ENCODE data around the gene LRRIQ1.

The LRRIQ1 gene

DNA sequence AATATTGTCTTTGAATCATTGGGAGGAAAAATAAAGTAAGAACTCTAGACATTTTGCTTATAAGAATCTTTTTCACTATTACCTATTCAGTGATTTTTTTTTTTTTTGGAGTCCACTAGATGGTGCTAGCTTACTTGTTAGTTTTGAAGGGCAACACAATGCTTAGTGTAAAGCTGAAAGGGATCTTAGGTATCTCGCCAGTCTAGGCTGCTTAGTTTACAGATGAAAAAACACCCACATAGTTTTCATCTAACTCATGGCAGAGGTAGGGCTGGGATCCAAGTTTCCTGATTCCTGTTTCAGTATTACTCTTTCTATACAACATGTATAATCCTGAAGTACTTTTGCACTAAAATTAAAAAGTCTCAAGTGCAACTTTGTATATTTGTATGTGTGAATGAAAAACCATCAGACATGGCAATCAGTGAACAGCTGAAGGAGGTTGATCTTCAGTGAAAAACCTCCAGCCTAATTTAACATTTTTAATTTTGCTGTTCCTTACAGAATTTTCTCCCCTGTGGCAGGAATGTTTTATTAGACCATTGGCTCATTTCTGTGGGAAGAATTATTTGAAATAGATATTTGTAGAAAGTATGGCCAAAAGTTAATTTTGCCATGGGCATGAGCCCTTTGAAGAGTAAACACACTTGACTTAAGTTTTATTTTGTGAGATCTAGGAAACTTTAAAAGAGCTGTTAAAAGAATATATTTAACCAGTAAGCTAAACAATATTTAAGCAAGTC, 40.7 kb downstream of the LRRIQ1 start:
- no peaks in the 10 kb centered on the region for H3K36me3 Mint-ChIP-seq (ENCODE audit: low read depth)

DNA sequence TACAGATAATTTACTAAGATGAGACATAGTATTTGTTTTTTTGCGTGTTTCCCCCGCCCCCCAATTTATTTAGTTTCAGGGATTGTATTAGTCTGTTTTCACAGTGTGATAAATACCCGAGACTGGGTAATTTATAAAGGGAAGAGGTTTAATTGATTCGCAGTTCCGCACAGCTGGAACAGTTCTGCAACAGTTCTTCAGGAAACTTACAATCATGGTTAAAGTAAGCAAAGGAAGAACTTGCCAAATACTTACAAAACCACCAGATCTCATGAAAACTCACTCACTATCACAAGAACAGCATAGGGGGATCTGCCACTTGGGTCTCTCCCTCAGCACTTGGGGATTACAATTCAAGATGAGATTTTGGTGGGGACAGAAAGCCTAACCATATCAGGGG, 48.9 kb downstream of the LRRIQ1 start:
- H3K4me3 Mint-ChIP-seq, result no peak overlapping the region
- no peaks in the 10 kb centered on the region for H3K36me3 Mint-ChIP-seq (ENCODE audit: low read depth)
- H3K27me3 Mint-ChIP-seq, result no peaks in the 10 kb centered on the region
- no peak overlapping the region for H3K27ac Mint-ChIP-seq
- H3K4me1 Mint-ChIP-seq (ENCODE audit: low read depth), result no peaks in the 10 kb centered on the region
- H3K9me3 Mint-ChIP-seq, result no peaks in the 10 kb centered on the region
- intact Hi-C loops (cut with micrococcal nuclease), result no loop called here

More for the DNA sequence above, 40.7 kb downstream of the LRRIQ1 start:
- intact Hi-C loops (cut with micrococcal nuclease), result no loop called here
- H3K4me1 Mint-ChIP-seq (ENCODE audit: low read depth), result no peaks in the 10 kb centered on the region
- H3K27me3 Mint-ChIP-seq, result no peaks in the 10 kb centered on the region
- no peak overlapping the region for H3K4me3 Mint-ChIP-seq
- H3K9me3 Mint-ChIP-seq, result no peaks in the 10 kb centered on the region
- no peak overlapping the region for H3K27ac Mint-ChIP-seq

DNA sequence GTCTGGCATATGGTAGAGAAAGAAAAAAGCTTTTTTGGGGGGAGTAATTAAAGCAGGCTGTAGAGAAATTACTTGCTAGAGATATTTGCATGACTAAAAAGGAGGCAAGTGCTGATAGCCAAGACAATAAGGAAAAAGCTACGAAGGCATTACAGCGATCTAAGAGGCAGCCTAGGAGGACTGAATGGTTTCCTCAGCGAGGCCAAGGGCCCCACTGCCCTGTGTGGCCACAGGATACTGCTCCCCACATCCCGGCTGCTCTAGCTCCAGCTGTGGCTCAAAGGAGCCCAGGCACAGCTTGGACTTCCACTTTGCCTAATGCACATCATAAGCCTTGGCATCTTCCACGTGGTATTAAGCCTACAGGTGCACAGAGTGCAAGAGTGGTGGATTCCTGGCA, 53.6 kb downstream of the LRRIQ1 start:
- H3K27ac Mint-ChIP-seq, result no peak overlapping the region
- H3K9me3 Mint-ChIP-seq, result no peaks in the 10 kb centered on the region
- no peaks in the 10 kb centered on the region for H3K27me3 Mint-ChIP-seq
- no peaks in the 10 kb centered on the region for H3K4me1 Mint-ChIP-seq (ENCODE audit: low read depth)
- intact Hi-C loops (cut with micrococcal nuclease), result no loop called here
- no peaks in the 10 kb centered on the region for H3K36me3 Mint-ChIP-seq (ENCODE audit: low read depth)
- H3K4me3 Mint-ChIP-seq, result no peak overlapping the region

- Mint-ChIP-seq H3K9me3 (no peaks in the 10 kb centered on the region), H3K36me3 (ENCODE audit: low read depth) (no peaks in the 10 kb centered on the region), H3K27me3 (no peaks in the 10 kb centered on the region), H3K4me1 (ENCODE audit: low read depth) (no peaks in the 10 kb centered on the region), H3K27ac (no peak overlapping the region), H3K4me3 (no peak overlapping the region)
- intact Hi-C loops (cut with micrococcal nuclease), result no loop called here
Observed at GRCh38 chr12:85092814-85093370, 56.7 kb downstream of the LRRIQ1 start.

- no peak overlapping the region for H3K27ac Mint-ChIP-seq
- no peaks in the 10 kb centered on the region for H3K36me3 Mint-ChIP-seq (ENCODE audit: low read depth)
- intact Hi-C loops (cut with micrococcal nuclease), result no loop called here
- no peak overlapping the region for H3K4me3 Mint-ChIP-seq
- no peaks in the 10 kb centered on the region for H3K27me3 Mint-ChIP-seq
- no peaks in the 10 kb centered on the region for H3K9me3 Mint-ChIP-seq
- H3K4me1 Mint-ChIP-seq (ENCODE audit: low read depth), result no peaks in the 10 kb centered on the region
Observed at GRCh38 chr12:85095501-85095900, 59.4 kb downstream of the LRRIQ1 start.

DNA sequence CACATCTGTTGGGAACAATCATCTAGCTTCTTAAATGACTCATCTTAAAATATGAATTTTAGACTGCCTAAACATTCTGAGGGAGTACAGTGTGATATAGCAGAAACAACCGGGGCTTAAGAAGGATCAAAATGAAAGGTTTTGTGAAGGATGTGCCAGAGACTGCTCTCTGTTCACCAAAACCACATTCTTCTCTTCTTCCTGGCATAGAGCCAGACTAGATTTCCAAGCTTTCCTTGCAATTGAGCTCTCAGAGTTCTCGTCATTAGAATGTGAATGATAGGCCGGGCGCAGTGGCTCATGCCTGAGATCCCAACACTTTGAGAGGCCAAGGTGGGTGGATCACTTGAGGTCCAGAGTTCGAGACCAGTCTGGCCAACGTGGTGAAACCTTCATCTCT, 94.5 kb downstream of the LRRIQ1 start:
- H3K36me3 Mint-ChIP-seq (ENCODE audit: low read depth), result no peaks in the 10 kb centered on the region
- H3K4me1 Mint-ChIP-seq (ENCODE audit: low read depth), result no peaks in the 10 kb centered on the region
- H3K27ac Mint-ChIP-seq, result no peak overlapping the region
- intact Hi-C loops (cut with micrococcal nuclease), result no loop called here
- H3K9me3 Mint-ChIP-seq, result no peaks in the 10 kb centered on the region
- H3K4me3 Mint-ChIP-seq, result no peak overlapping the region
- no peaks in the 10 kb centered on the region for H3K27me3 Mint-ChIP-seq

DNA sequence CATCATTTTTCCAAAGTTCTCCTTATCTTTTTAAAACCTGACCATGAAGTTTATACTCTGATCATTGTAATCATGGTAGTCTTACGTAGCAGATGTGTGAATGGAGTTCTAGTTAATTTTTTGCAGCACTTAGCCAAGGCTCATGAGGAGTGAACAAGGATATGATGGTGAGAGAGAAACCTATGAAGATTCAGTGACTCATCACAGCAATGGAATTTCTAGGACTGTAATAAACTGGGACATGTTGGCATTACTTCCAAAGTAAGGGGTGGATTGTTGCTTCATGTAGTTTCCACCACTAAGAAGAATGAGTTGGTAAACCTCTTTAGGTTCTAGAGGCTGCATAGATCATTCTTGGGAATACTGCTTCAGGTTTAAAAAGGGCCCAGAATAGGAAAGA, 102.7 kb downstream of the LRRIQ1 start:
- no peaks in the 10 kb centered on the region for H3K9me3 Mint-ChIP-seq
- H3K4me3 Mint-ChIP-seq, result no peak overlapping the region
- H3K27ac Mint-ChIP-seq, result no peak overlapping the region
- no peaks in the 10 kb centered on the region for H3K36me3 Mint-ChIP-seq (ENCODE audit: low read depth)
- H3K4me1 Mint-ChIP-seq (ENCODE audit: low read depth), result no peaks in the 10 kb centered on the region
- no peaks in the 10 kb centered on the region for H3K27me3 Mint-ChIP-seq
- intact Hi-C loops (cut with micrococcal nuclease), result no loop called here

- no peaks in the 10 kb centered on the region for H3K4me1 Mint-ChIP-seq (ENCODE audit: low read depth)
- no peaks in the 10 kb centered on the region for H3K27me3 Mint-ChIP-seq
- intact Hi-C loops (cut with micrococcal nuclease), result no loop called here
- no peaks in the 10 kb centered on the region for H3K9me3 Mint-ChIP-seq
- H3K4me3 Mint-ChIP-seq, result no peak overlapping the region
- H3K36me3 Mint-ChIP-seq (ENCODE audit: low read depth), result no peaks in the 10 kb centered on the region
- no peak overlapping the region for H3K27ac Mint-ChIP-seq
Observed at GRCh38 chr12:85147331-85147730, 111.2 kb downstream of the LRRIQ1 start.

- Mint-ChIP-seq H3K4me3 (no peak overlapping the region), H3K36me3 (ENCODE audit: low read depth) (no peaks in the 10 kb centered on the region), H3K27me3 (no peaks in the 10 kb centered on the region), H3K9me3 (no peaks in the 10 kb centered on the region), H3K27ac (no peak overlapping the region), H3K4me1 (ENCODE audit: low read depth) (no peaks in the 10 kb centered on the region)
- intact Hi-C loops (cut with micrococcal nuclease), result no loop called here
Observed at GRCh38 chr12:85152311-85152729, 116.2 kb downstream of the LRRIQ1 start.

DNA sequence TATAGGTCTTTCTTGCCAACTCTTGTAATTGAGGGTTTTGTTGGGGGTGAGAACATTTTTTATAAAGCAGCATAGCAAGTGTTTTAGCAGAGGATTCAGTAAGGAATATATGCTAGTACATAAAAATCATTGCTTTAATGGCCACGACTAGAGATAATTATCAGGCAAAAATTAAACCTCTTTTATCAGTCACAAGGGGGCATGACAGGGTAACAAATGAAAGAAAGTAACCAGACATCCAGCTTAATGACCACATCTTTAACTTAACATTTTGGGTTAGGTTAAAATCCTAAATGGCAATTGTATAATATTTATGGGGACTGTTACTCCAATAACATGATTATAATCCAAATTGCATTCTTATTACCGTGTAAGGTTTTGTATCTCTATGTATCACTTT, 119.6 kb downstream of the LRRIQ1 start:
- no peaks in the 10 kb centered on the region for H3K4me1 Mint-ChIP-seq (ENCODE audit: low read depth)
- no peaks in the 10 kb centered on the region for H3K27me3 Mint-ChIP-seq
- H3K36me3 Mint-ChIP-seq (ENCODE audit: low read depth), result no peaks in the 10 kb centered on the region
- no peaks in the 10 kb centered on the region for H3K9me3 Mint-ChIP-seq
- H3K27ac Mint-ChIP-seq, result no peak overlapping the region
- intact Hi-C loops (cut with micrococcal nuclease), result no loop called here
- no peak overlapping the region for H3K4me3 Mint-ChIP-seq

DNA sequence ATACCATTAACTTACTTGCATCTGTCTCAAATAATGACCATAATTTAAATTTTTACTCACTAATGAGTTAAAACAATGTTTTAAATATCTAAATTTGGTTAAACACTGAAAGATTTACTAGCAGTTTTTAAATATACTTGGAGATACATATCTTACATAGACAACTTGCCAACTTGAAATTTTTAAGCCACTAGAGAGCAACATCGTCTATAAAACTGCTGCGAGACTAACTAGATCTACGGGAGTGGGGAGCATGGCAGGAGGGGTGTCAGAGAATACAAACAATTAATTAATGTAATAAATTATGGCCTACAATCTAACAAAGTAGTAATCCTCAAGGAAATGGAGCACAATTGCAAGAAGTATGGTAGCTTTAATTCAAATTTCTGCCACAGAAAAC, 120.4 kb downstream of the LRRIQ1 start:
- intact Hi-C loops (cut with micrococcal nuclease), result no loop called here
- Mint-ChIP-seq H3K9me3 (no peaks in the 10 kb centered on the region), H3K4me1 (ENCODE audit: low read depth) (no peaks in the 10 kb centered on the region), H3K36me3 (ENCODE audit: low read depth) (no peaks in the 10 kb centered on the region), H3K27ac (no peak overlapping the region), H3K4me3 (no peak overlapping the region), H3K27me3 (no peaks in the 10 kb centered on the region)

DNA sequence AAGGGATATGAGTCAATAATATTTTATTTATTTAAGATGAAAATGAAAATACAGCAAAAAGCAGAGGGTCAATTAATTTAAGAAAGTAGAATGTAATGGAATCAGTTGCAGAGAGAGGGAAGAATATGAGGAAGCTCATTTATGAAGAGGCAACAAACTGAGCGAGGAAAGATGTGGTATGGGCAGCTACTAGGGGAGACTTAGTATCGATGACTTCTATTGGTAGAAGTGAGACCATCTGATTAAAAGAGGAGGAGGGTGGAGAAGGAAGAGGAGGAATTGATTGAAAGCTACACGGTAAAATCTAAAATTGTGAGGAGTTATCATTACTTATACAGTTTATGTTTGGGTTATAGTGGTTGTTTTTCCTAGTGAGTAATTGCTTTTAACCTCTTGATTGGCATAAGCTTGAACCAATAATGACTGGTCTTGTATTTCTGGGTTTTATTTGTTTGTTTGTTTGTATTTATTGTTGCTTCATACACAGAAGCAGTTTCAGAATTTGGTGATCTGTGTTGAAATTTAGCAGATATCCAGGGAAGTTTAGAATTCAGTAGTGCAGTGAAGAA, 121.0 kb downstream of the LRRIQ1 start:
- no peaks in the 10 kb centered on the region for H3K36me3 Mint-ChIP-seq (ENCODE audit: low read depth)
- no peak overlapping the region for H3K27ac Mint-ChIP-seq
- H3K4me3 Mint-ChIP-seq, result no peak overlapping the region
- H3K4me1 Mint-ChIP-seq (ENCODE audit: low read depth), result no peaks in the 10 kb centered on the region
- no peaks in the 10 kb centered on the region for H3K9me3 Mint-ChIP-seq
- intact Hi-C loops (cut with micrococcal nuclease), result no loop called here
- H3K27me3 Mint-ChIP-seq, result no peaks in the 10 kb centered on the region

DNA sequence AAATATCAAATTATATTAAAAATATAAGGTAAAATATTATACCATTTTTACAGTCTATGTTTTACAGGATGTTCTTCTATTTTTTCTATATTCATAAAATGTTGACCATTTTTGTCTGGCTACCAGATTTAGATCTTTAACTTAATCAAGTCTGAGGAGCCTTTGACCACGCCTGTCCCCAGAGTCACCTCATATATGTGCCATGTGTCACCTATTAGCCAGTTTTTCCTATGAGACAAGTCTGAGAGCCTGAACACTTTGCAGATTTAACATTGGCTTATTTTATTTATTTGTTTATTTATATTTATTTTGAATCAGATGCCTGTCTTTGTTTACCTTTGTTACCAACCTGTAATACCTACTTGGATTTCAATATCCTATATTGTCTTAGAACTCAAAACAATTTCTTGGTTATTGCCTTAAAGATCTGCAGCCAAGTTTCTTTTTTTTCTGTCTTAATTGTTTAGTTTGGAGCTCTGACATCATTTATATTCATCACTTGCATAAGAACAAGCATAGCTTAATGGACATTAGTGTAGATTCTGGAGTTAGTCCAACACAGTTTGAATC, 127.7 kb downstream of the LRRIQ1 start:
- no peaks in the 10 kb centered on the region for H3K4me1 Mint-ChIP-seq (ENCODE audit: low read depth)
- no peak overlapping the region for H3K27ac Mint-ChIP-seq
- H3K9me3 Mint-ChIP-seq, result no peaks in the 10 kb centered on the region
- no peaks in the 10 kb centered on the region for H3K27me3 Mint-ChIP-seq
- H3K36me3 Mint-ChIP-seq (ENCODE audit: low read depth), result no peaks in the 10 kb centered on the region
- intact Hi-C loops (cut with micrococcal nuclease), result no loop called here
- H3K4me3 Mint-ChIP-seq, result no peak overlapping the region

DNA sequence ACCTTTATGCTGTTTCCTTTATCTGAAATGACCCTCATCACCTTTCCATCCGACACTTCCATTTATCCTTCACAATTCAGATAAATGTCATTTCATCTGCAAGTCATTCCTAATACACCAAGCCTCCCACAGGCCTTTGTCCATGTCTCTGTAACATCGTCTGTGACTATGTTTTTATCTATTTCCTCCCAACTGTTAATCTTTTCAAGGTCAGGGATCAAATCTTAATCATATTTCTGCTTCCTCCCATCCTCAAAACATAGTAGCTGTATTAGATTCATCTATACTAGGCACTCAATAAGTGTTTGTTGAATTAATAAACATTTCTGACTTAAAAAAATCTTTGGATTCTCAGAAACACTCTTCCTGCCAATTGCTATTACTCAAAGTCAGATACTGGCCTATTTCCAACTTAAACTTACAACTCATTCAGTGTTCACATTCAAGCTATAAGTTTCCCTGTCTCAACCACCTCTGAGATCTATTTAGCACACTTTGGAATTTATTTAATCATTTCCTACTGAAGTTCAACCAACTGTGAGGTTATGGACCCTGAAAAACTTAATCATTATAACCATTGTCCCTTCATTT, 143.6 kb downstream of the LRRIQ1 start:
- H3K27ac Mint-ChIP-seq, result no peak overlapping the region
- no peaks in the 10 kb centered on the region for H3K4me1 Mint-ChIP-seq (ENCODE audit: low read depth)
- no peaks in the 10 kb centered on the region for H3K9me3 Mint-ChIP-seq
- intact Hi-C loops (cut with micrococcal nuclease), result no loop called here
- H3K27me3 Mint-ChIP-seq, result no peaks in the 10 kb centered on the region
- H3K4me3 Mint-ChIP-seq, result no peak overlapping the region
- no peaks in the 10 kb centered on the region for H3K36me3 Mint-ChIP-seq (ENCODE audit: low read depth)

Measured in dendritic cell treated with granulocyte-macrophage colony-stimulating factor and Interleukin-4, amounts not matched to agents 40 ng/mL and 50 ng/mL, for 4 days (primary cell).